ACC112 (cell line): ENCODE results near the gene TP53I11.

Source experiments
- H2AFZ ChIP-seq: fragments of 200-600 bp; sonication (generic); one replicate; pipeline ENCODE4 v1.6.0; 2017; ENCODE audit warnings: antibody characterized with exemption, low read length; ENCODE audit not compliant: unreplicated experiment
- H3K27ac ChIP-seq: fragments of 200-600 bp; sonication (generic); 2 replicates; pipeline ENCODE4 v1.5.1; 2014; ENCODE audit warnings: low read depth, mild to moderate bottlenecking, antibody characterized with exemption, low read length, moderate library complexity
- H3K27me3 ChIP-seq: fragments of 200-600 bp; sonication (generic); 2 replicates; pipeline ENCODE4 v1.6.1; 2014; ENCODE audit warnings: mild to moderate bottlenecking, antibody characterized with exemption, low read length, moderate library complexity, mixed read lengths; ENCODE audit not compliant: insufficient read depth
- H3K36me3 ChIP-seq: fragments of 200-600 bp; sonication (generic); 2 replicates; pipeline ENCODE4 v1.6.1; 2016; ENCODE audit warnings: mild to moderate bottlenecking, antibody characterized with exemption, low read length, moderate library complexity, mixed read lengths; ENCODE audit not compliant: insufficient read depth
- H3K4me1 ChIP-seq: fragments of 200-600 bp; sonication (generic); one replicate; pipeline ENCODE4 v1.6.1; 2016; ENCODE audit warnings: low read length, mixed read lengths; ENCODE audit not compliant: insufficient read depth, unreplicated experiment, control insufficient read depth
- H3K4me3 ChIP-seq: fragments of 200-600 bp; sonication (generic); 2 replicates; pipeline ENCODE4 v1.5.1; 2014; ENCODE audit warnings: mild to moderate bottlenecking, low read depth, low read length
- H3K79me2 ChIP-seq: fragments of 200-600 bp; sonication (generic); one replicate; pipeline ENCODE4 v1.6.0; 2016; ENCODE audit warnings: low read length; ENCODE audit not compliant: control insufficient read depth, unreplicated experiment, insufficient read depth

Gene TP53I11

DNA sequence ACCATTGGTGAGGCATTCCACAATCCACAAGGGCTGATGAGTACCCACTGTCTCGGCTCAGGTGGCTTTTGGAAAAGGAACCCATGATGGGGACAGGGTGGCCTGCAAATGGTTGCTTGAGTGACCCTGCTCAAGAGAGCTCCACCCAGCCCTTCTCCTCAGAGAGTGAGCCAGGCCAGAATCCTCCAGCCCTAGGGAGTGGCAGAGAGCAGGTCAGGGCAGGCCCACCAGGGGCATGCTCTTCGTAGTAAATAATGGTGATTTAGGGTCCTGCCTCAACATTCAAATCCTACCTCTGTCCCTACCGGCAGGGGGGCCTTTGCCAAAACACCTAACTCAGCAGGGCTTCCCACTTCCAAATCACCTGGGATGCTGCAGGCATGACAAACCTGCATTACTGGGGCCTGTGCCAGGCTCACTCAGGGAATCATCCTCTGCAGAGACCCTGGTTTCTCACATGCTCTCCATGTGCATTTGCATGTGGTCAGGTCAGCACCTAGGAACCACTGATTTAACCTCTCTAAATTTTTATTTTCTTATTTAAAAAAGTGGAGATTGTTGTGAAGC lies 17.3 kb upstream of the TP53I11 start:
- H3K36me3 ChIP-seq = no peaks in the 10 kb centered on the region
- no peak overlapping the region for H3K27ac ChIP-seq
- H3K4me3 ChIP-seq = no peak overlapping the region
- no peak overlapping the region for H2AFZ ChIP-seq
- H3K79me2 ChIP-seq = no peaks in the 10 kb centered on the region
- no peaks in the 10 kb centered on the region for H3K27me3 ChIP-seq
- H3K4me1 ChIP-seq = no peaks in the 10 kb centered on the region

DNA sequence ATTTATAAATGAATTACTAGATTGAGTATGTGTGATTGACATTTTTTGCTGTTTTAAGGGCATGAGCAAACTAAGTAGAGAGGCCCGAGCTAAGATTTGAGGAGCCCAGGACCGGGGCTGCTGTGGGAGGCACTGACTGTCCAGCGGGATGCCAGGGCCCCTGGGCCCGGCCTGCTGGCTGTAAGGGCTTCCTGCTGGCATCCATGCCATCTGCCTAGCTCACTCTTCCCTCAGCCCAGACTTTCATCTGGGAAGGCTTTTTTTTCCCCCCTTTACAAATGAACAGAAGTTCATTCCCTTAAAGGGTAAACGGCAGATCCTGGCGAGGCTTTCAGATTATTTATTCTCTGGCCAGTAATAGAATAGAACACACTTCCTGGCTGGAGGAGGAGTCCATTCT lies 16.0 kb upstream of the TP53I11 start:
- H3K27ac ChIP-seq = no peak overlapping the region

DNA sequence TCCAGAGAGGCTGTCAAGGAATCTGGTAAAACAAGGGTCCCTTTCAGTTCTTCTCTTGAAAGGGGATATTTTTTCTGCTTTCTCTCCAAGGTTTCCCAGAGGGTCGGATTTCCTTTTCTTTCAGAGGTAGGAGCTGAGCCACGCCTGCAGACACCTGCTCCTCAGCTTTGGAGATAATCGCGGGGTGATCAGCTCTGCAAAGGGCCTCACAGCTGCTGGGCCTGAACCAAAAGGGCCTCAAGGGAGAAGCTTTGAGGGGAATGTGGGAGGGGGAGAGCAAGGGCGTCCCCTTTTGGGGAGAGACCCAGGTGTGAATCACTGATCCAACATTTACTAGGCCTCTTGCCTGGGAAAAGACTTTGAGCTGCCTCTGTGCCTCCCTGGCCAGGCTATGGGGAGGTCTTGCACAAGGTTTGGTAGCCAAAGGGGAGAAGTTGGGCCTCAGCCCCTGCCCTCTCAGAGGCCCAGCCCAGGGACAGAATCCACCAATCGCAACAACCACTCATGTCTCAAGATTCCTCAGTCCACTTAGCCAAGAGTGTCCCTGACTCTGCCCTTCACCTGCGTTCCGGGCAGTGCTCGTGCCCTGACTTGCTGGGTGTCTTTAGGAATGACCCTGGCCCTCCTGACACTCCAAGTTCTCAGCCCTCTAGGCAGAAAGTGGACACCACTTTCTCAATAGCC lies 14.0 kb upstream of the TP53I11 start:
- H3K4me1 ChIP-seq = no peaks in the 10 kb centered on the region
- no peak overlapping the region for H3K4me3 ChIP-seq
- no peak overlapping the region for H2AFZ ChIP-seq
- no peak overlapping the region for H3K27ac ChIP-seq
- H3K79me2 ChIP-seq = no peaks in the 10 kb centered on the region
- H3K36me3 ChIP-seq = no peaks in the 10 kb centered on the region
- H3K27me3 ChIP-seq = no peaks in the 10 kb centered on the region

More for the DNA sequence above, 16.0 kb upstream of the TP53I11 start:
- no peaks in the 10 kb centered on the region for H3K36me3 ChIP-seq
- H3K4me3 ChIP-seq = no peak overlapping the region
- H2AFZ ChIP-seq = no peak overlapping the region
- no peaks in the 10 kb centered on the region for H3K4me1 ChIP-seq
- H3K79me2 ChIP-seq = no peaks in the 10 kb centered on the region
- H3K27me3 ChIP-seq = no peaks in the 10 kb centered on the region

DNA sequence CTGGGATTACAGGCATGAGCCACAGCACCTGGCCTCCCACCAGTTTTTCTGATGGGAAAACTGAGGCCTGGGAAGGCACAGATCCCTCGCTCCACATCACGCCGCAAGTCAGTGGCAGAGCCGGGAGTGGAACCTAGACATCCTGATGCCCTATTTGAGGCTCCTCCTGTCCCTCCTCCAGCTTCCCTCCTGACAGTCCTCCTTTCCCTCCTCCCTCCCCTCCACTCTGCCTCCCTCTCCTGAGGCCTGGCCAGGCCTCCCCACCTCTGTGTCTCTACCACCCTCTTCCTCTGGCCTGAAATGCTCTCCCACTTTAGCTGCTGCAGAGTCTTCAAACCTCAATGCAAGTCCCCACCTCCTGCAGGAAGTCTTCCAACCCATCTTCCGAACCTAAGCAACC lies 13.3 kb upstream of the TP53I11 start:
- Histone ChIP-seq H3K27ac (no peak overlapping the region), H3K79me2 (no peaks in the 10 kb centered on the region), H3K27me3 (no peaks in the 10 kb centered on the region), H3K36me3 (no peaks in the 10 kb centered on the region), H3K4me1 (no peaks in the 10 kb centered on the region), H2AFZ (no peak overlapping the region), H3K4me3 (no peak overlapping the region)

DNA sequence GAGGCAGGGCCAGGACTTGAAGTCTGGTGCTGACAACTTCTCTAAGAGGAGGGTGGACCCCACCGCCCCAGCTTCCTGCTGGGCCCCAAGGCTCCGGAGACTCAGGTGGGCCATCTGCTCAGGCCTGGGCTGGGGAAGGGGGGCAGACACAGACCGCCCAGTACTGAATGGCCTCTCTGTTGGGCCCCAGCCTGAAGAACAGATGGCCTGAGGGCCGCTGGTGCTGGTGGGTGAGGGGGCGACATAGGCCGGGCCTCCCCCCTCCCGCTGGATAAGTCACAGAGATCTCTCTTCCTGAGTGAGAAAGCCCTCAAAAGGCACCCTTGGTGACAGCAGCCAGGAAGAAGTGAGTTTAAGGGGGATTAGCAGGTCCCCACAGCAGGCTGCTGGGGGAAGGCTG lies 12.5 kb upstream of the TP53I11 start:
- Histone ChIP-seq H3K4me3 (no peak overlapping the region), H3K79me2 (no peaks in the 10 kb centered on the region), H3K27ac (no peak overlapping the region), H3K4me1 (no peaks in the 10 kb centered on the region), H3K27me3 (no peaks in the 10 kb centered on the region), H2AFZ (no peak overlapping the region), H3K36me3 (no peaks in the 10 kb centered on the region)

DNA sequence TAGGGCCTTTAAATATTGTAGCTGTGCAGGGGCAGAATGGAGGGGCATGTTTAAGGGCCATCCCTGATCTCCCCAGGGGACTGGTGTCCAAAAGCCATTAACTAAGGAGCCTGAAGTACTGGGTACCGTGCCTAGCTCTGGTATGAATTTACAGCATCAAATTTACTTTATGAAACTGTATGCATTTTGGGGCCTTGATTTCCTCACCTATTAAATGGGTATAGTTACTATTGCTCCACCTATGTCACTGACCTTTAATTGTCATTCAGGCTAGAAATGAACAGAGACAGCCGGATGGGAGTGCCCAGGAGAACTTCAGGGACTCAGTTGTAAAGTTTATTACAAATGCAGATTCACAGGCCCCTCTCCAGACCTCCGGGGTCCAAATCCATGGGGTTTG lies 11.8 kb upstream of the TP53I11 start:
- Histone ChIP-seq H3K4me1 (no peaks in the 10 kb centered on the region), H3K4me3 (no peak overlapping the region), H2AFZ (no peak overlapping the region), H3K27ac (no peak overlapping the region), H3K27me3 (peaks cover 4% of the 10 kb centered on the region; the same call in 1 of the 2 replicates), H3K79me2 (no peaks in the 10 kb centered on the region), H3K36me3 (no peaks in the 10 kb centered on the region)

DNA sequence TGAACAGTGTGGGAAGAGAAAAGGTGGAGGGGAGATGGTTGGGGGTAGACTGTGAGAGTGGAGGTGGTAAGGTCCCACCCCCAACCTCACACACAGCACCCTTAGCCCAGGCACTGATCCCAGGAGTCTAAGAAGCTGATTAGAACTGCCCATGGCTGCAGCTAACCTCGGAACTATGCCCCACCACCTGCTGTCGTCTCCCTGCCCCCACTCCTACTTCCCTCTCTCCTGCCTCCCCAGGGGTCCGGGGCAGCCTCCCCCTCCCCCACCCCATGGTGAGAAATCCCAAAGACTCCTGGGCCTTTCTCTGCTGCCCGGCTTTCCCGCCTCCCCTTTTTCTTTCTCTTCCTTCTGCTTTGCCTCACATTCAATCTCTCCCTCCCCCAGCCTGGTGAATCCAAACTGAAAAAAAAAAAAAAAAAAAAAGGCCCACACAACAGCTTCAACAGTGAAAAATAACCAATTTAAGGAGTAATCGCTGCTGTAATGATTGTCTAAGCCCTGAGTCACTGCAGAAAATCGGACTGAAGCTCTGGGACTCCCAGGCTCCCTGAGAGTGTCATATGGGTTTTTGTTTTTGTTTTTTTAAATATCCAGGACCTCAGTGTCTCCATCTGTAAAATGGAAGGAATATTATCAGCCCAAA lies 9.6 kb upstream of the TP53I11 start:
- Histone ChIP-seq H3K79me2 (no peaks in the 10 kb centered on the region), H2AFZ (no peak overlapping the region), H3K4me3 (no peak overlapping the region), H3K4me1 (peaks cover 4% of the 10 kb centered on the region), H3K27me3 (peaks cover 11% of the 10 kb centered on the region; the same call in 1 of the 2 replicates), H3K27ac (no peak overlapping the region), H3K36me3 (no peaks in the 10 kb centered on the region)

DNA sequence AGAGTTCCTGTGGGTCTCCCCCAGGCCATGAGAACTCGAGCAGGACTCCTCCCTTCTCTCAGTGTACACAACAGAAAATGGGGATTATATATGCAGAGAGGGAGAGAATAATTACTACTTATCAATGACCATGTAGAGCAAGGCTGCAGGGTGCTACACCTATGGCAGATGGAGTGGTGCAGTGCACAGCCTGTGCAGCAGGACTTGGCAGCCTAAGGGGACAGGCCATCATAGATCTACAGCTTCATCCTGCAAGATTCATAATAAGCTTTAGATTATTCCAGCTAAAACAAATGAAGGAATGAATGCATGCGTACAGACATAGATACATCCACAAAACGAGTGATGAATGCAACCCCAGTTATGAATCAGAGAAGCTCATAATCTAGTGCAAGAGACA lies 8.4 kb upstream of the TP53I11 start:
- Histone ChIP-seq H3K27me3 (peaks cover 11% of the 10 kb centered on the region; the same call in 1 of the 2 replicates), H3K4me3 (no peak overlapping the region), H3K36me3 (no peaks in the 10 kb centered on the region), H2AFZ (no peak overlapping the region), H3K79me2 (no peaks in the 10 kb centered on the region), H3K27ac (no peak overlapping the region), H3K4me1 (peaks cover 12% of the 10 kb centered on the region)

DNA sequence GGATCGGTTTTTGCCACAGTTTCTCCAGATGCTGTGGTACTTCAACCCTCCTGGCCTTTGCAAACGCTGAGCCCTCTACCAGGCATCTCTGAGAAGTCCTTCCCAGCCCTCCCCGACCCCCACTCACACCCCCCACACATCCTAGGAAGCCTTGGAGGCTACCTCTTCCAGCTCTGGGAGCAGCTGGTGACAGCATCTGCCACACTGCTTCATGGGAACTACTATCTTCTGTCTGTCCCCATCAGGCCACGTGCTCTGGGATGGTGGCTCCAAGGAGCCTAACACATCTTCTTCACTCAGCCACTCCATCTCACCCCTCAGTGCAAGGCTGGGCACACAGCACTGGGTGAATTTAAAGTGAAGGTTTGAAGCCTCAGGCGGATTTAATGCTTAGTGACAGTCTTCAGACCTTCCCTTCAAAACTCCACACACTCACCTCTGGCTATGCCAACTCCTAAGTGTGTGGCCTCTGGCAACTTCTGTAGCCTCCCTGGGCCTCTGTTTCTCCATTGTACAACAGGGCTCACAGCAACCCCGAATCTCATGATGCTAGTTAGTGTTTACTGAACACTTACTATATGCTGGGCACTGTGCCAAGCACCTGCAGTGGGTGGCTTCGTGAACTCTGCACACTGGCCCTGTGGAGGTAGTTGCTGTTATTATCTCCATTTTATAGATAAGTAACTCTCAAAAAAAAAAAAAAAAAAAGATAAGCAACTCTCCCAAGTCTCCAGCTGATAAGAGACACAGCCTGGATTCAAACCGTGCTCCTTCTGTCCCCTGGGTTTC lies 7.3 kb upstream of the TP53I11 start:
- no peaks in the 10 kb centered on the region for H3K79me2 ChIP-seq

DNA sequence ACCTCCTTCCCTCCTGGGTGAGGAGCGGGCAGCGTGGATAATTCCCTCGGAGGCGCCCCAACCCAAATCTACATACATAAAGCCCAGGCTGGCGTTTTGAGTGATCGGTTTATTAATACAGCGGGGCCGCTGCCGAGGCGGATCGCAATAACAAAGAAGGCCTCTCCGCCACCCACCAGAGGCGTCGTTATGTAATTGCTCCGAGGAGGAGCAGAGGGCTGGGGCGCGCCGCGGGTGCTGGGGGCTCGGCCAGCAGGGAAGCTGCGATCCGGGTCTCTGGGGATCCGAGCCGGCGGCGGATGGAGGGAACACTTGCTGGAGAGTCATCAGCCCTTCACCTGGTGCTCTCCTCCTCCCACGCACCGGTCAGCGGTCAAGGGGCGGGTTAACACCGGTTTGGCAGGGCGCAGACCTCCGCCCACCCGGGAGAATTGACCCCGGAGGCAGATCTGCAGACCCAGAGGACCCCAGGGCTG lies 6.4 kb upstream of the TP53I11 start:
- no peak overlapping the region for H3K27ac ChIP-seq
- H3K79me2 ChIP-seq = no peaks in the 10 kb centered on the region
- no peak overlapping the region for H2AFZ ChIP-seq
- no peak overlapping the region for H3K4me3 ChIP-seq
- H3K4me1 ChIP-seq = peaks cover 12% of the 10 kb centered on the region
- peaks cover 11% of the 10 kb centered on the region; the same call in 1 of the 2 replicates for H3K27me3 ChIP-seq
- no peaks in the 10 kb centered on the region for H3K36me3 ChIP-seq

More for the DNA sequence above, 7.3 kb upstream of the TP53I11 start:
- no peak overlapping the region for H3K27ac ChIP-seq
- H3K4me1 ChIP-seq = peaks cover 12% of the 10 kb centered on the region
- peaks cover 11% of the 10 kb centered on the region; the same call in 1 of the 2 replicates for H3K27me3 ChIP-seq
- no peak overlapping the region for H2AFZ ChIP-seq
- no peak overlapping the region for H3K4me3 ChIP-seq
- no peaks in the 10 kb centered on the region for H3K36me3 ChIP-seq
